HepG2 (cell line): ENCODE measurements around the gene CYLD. TPM values are rescaled to one million over a fixed set of nuclear protein-coding genes. Genes with fewer than 3 reads are reported as not detected.

ENCODE experiments used
- ATAC-seq: fragments of 200-7000 bp; cut with Tn5 transposase; 3 replicates; pipeline ENCODE4 v1.9.1; 2020; ENCODE audit warnings: mild to moderate bottlenecking, moderate library complexity
- BruUV-seq: library from RNA; stranded (reverse); fragments of 400-500 nt; replicated peaks from 2 replicates; lab custom pipeline; 2021; lab: Mats Ljungman, UMichigan
- CTCF ChIA-PET: fragments of 300-600 bp; formaldehyde crosslinking; extraction: SDS; loops from one replicate; lab custom pipeline; 2021; ENCODE audit warnings: low total read pairs, inconsistent platforms, low intra/inter-chr PET ratio; lab: Yijun Ruan, JAX
- POLR2A ChIA-PET: fragments of 350-600 bp; sonication (Branson Sonifier 250); formaldehyde crosslinking; loops from one replicate; lab custom pipeline; 2020; ENCODE audit warnings: antibody characterized with exemption, inconsistent platforms; lab: Yijun Ruan, JAX
- DNase-seq: peaks from one replicate; pipeline ENCODE4 v3.0.0-alpha.2; 2015; ENCODE audit warnings: low spot score
- FAIRE-seq: peaks from 3 replicates; lab custom pipeline; 2011; peaks lifted over from hg19 to GRCh38; lab: Jason Lieb, UNC
- H2AFZ ChIP-seq: one replicate; pipeline ENCODE4 v1.6.1; 2011; ENCODE audit warnings: low read length, inconsistent platforms
- H3K27ac ChIP-seq: fragments of 300-600 bp; 3 replicates; pipeline ENCODE4 v1.8.0; 2011; ENCODE audit warnings: mixed run types, mild to moderate bottlenecking, mixed read lengths, low read length, inconsistent platforms; ENCODE audit not compliant: insufficient read depth; ENCODE audit errors: extremely low read length
- H3K27me3 ChIP-seq, 2 experiments: fragments of 200-600 bp in 1 of 2; 2 replicates in 1 of 2; 3 replicates in 1 of 2; pipeline versions ENCODE4 v1.6.0 to v1.8.0; 2011; ENCODE audit warnings: low read length in 2 of 2, mild to moderate bottlenecking in 2 of 2, moderate library complexity in 2 of 2, inconsistent platforms in 1 of 2; ENCODE audit not compliant: insufficient read depth in 2 of 2, control insufficient read depth in 1 of 2
- H3K36me3 ChIP-seq, 2 experiments: fragments of 200-600 bp in 1 of 2; replicated peaks in 1 of 2; 2 replicates in 1 of 2; 3 replicates in 1 of 2; pipeline versions ENCODE4 v1.5.1 to v1.8.0; 2011; ENCODE audit warnings: low read length in 2 of 2, inconsistent platforms in 1 of 2; ENCODE audit not compliant: insufficient read depth in 2 of 2, control insufficient read depth in 1 of 2
- H3K4me1 ChIP-seq: 2 replicates; pipeline ENCODE4 v1.5.1; 2012; ENCODE audit warnings: low read length, inconsistent platforms; ENCODE audit not compliant: insufficient read depth
- H3K4me2 ChIP-seq: 2 replicates; pipeline ENCODE4 v1.6.0; 2011; ENCODE audit warnings: low read depth, low read length, inconsistent platforms
- H3K4me3 ChIP-seq, 3 experiments: fragments of 200-600 bp in 1 of 3; sonication (generic), shearing (Covaris generic) in 1 of 3; replicated peaks in 1 of 3; 2 replicates each; pipeline ENCODE4 v1.5.1; 2011 to 2016; ENCODE audit warnings: low read length in 3 of 3, inconsistent platforms in 2 of 3, low read depth in 2 of 3, mild to moderate bottlenecking in 2 of 3, control low read depth in 1 of 3, mixed read lengths in 1 of 3; ENCODE audit not compliant: insufficient read depth in 1 of 3
- H3K79me2 ChIP-seq: one replicate; pipeline ENCODE4 v1.6.1; 2011; ENCODE audit warnings: low read length, inconsistent platforms; ENCODE audit not compliant: insufficient read depth
- H3K9ac ChIP-seq: 2 replicates; pipeline ENCODE4 v1.6.0; 2011; ENCODE audit warnings: mild to moderate bottlenecking, low read depth, low read length, inconsistent platforms; ENCODE audit not compliant: insufficient read depth
- H3K9me3 ChIP-seq: 2 replicates; pipeline ENCODE4 v1.5.1; 2012; ENCODE audit warnings: mild to moderate bottlenecking, low read length
- H4K20me1 ChIP-seq: 2 replicates; pipeline ENCODE4 v1.6.0; 2011; ENCODE audit warnings: inconsistent platforms, mild to moderate bottlenecking, low read length, moderate library complexity; ENCODE audit not compliant: insufficient read depth
- CAMTA2 ChIP-seq: sonication (generic); formaldehyde crosslinking; IDR thresholded peaks from 2 replicates; pipeline ENCODE4 v1.4.0; 2020; ENCODE audit warnings: mild to moderate bottlenecking, missing genetic modification reagents, borderline replicate concordance
- DRAP1 ChIP-seq: IDR thresholded peaks from 2 replicates; pipeline ENCODE4 v1.6.1; 2016; ENCODE audit warnings: missing genetic modification reagents, missing compliant biosample characterization
- GTF2F1 ChIP-seq: fragments of 150-350 bp; IDR thresholded peaks from 2 replicates; pipeline ENCODE4 v1.6.1; 2014; ENCODE audit warnings: low read length
- MYC ChIP-seq: sonication (generic); formaldehyde crosslinking; IDR thresholded peaks from 2 replicates; pipeline ENCODE4 v1.9.0; 2021; ENCODE audit warnings: missing genetic modification reagents, borderline replicate concordance
- POLR2AphosphoS2 ChIP-seq: IDR thresholded peaks from 2 replicates; pipeline ENCODE4 v1.6.1; 2011; ENCODE audit warnings: low read depth, low read length, improper control_type of control experiment
- TCF12 ChIP-seq, 2 experiments: fragments of 450-650 bp in 1 of 2; sonication (generic) in 1 of 2; formaldehyde crosslinking in 1 of 2; IDR thresholded peaks; 2 replicates each; pipeline versions ENCODE4 v1.6.1 to v1.8.0; 2017 to 2022; ENCODE audit warnings: antibody characterized with exemption in 1 of 2, mild to moderate bottlenecking in 1 of 2, missing genetic modification reagents in 1 of 2, moderate library complexity in 1 of 2
- TSC22D2 ChIP-seq: sonication (generic); formaldehyde crosslinking; IDR thresholded peaks from 2 replicates; pipeline ENCODE4 v1.5.1; 2020; ENCODE audit warnings: missing genetic modification reagents, mild to moderate bottlenecking, borderline replicate concordance
- U2AF1 ChIP-seq: fragments of 200-400 bp; formaldehyde crosslinking; optimal IDR thresholded peaks from 2 replicates; pipeline ENCODE3; 2017; ENCODE audit warnings: mild to moderate bottlenecking, low read depth, low read length
- ZNF329 ChIP-seq: sonication (generic); formaldehyde crosslinking; IDR thresholded peaks from 2 replicates; pipeline ENCODE4 v1.9.0; 2021; ENCODE audit warnings: low read depth, mild to moderate bottlenecking, missing genetic modification reagents
- ZNF501 ChIP-seq: sonication (generic); formaldehyde crosslinking; IDR thresholded peaks from 2 replicates; pipeline ENCODE4 v1.5.1; 2020; ENCODE audit warnings: mild to moderate bottlenecking, moderate library complexity, missing genetic modification reagents
- WGBS: methylation state at CpG from one replicate; pipeline ENCODE4 v1.1.6; 2017; ENCODE audit warnings: low lambda C conversion rate; 5-methylcytosine and 5-hydroxymethylcytosine counted together
- in situ Hi-C: cut with HindIII; loops from 2 replicates; pipeline ENCODE4 v1.10.0; 2017; ENCODE audit warnings: low pct_unique_long_range_greater_than_20kb; ENCODE audit not compliant: extremely low pct_ligation_motif_present
- intact Hi-C: fragments of 100-400 bp; cut with micrococcal nuclease; formaldehyde crosslinking; loops from one replicate; pipeline ENCODE4 v1.10.0; 2022; ENCODE audit not compliant: unreplicated experiment
- polyA plus RNA-seq, 8 experiments: library from polyadenylated mRNA; depleted of rRNA in 3 of 8; stranded (reverse) in 7 of 8; unstranded in 1 of 8; fragments of >200 nt; fragmentation: Illumina TruSeq in 4 of 8; extraction: Trizol in 4 of 8; gene quantifications; 2 replicates each; pipeline versions ENCODE4 v1.2.1 to v1.2.3, GENCODE V29; 2011 to 2016; ENCODE audit warnings: low read depth in 4 of 8, missing spikeins in 1 of 8, mixed read lengths in 1 of 8; ENCODE audit not compliant: insufficient read depth in 1 of 8
- total RNA-seq, 5 experiments: library from RNA; depleted of rRNA; stranded (reverse); fragments of >200 nt; fragmentation: Illumina TruSeq; extraction: Trizol; gene quantifications; 2 replicates each; pipeline ENCODE4 v1.2.3, GENCODE V29; 2016; ENCODE audit warnings: low read depth in 1 of 5
- TF ChIP-seq, protein P1 (sequence below): sonication (generic); formaldehyde crosslinking; IDR thresholded peaks from 2 replicates; pipeline ENCODE4 v1.5.0; 2020; ENCODE audit warnings: mild to moderate bottlenecking, missing genetic modification reagents
- TF ChIP-seq, protein P2 (sequence below): sonication (generic); formaldehyde crosslinking; IDR thresholded peaks from 2 replicates; pipeline ENCODE4 v1.4.0; 2020; ENCODE audit warnings: missing genetic modification reagents, borderline replicate concordance
- TF ChIP-seq, protein P3 (sequence below): sonication (generic); formaldehyde crosslinking; IDR thresholded peaks from 2 replicates; pipeline ENCODE4 v1.5.1; 2020; ENCODE audit warnings: mild to moderate bottlenecking, missing genetic modification reagents, moderate library complexity

Gene CYLD
- total and polyA plus RNA-seq, 2 of the 13 experiments (the other 11 are each of a cell fraction or from before 2014, with no cell fraction given): 6.1 to 11.4 TPM

DNA sequence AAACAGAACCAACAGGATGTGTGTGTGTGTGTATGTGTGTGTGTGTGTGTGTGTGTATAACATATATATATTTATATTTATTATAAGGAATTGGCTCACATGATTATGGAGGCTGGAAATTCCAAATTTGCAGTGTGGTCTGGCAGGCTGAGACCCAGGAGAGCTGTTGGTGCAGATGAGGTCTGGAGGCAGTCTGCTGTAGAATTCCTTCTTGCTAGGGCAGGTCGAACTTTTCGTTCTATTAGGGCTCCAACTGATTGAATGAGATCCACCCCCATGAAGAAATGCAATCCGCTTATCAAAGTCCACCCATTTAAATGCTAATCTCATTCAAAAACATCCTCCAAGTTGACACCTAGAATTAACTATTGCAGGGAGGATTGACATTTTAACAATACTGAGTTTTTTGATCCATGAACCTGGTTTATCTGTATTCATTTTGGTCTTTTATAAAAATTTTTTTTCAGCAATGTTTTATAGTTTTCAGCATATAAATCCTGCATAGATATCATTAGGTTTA is 85.0 kb downstream of the CYLD start:
- no peak overlapping the region for H3K4me2 ChIP-seq
- no TSS peak for BruUV-seq
- in situ Hi-C loops (no loop called here), intact Hi-C loops (no loop called here)
- WGBS: 0% methylated on average over 3 of the region's 3 CpGs
- peaks cover 2 to 12% of the 10 kb centered on the region in 2 experiments; a peak in 2 of 5 replicates for H3K27me3 ChIP-seq
- H3K9me3 ChIP-seq: no peaks in the 10 kb centered on the region
- H2AFZ ChIP-seq: no peak overlapping the region
- no peak overlapping the region for H3K9ac ChIP-seq
- no peak for DNase-seq
- H3K36me3 ChIP-seq: no peaks in the 10 kb centered on the region
- ATAC-seq: no peak
- H3K27ac ChIP-seq: no peak overlapping the region
- no peaks in the 10 kb centered on the region for H3K79me2 ChIP-seq
- no peak for FAIRE-seq
- no peaks in the 10 kb centered on the region for H3K4me1 ChIP-seq
- no peaks in the 10 kb centered on the region for H4K20me1 ChIP-seq
- H3K4me3 ChIP-seq: no peak overlapping the region
- ChIA-PET CTCF (no interaction called here), POLR2A (no interaction called here)
- TF ChIP-seq TSC22D2 (CRISPR knock-in tag) (no peak), DRAP1 (CRISPR knock-in tag) (no peak), ZNF501 (no peak), MYC (CRISPR knock-in tag) (no peak), ZNF329 (CRISPR knock-in tag) (no peak), TCF12 (IDR thresholded peaks at IDR 0.05) (no peak), TCF12 (CRISPR knock-in tag; IDR thresholded peaks at IDR 0.05) (no peak), CAMTA2 (no peak), POLR2AphosphoS2 (no peak), U2AF1 (no peak), GTF2F1 (no peak)
- TF ChIP-seq, protein P1, sequence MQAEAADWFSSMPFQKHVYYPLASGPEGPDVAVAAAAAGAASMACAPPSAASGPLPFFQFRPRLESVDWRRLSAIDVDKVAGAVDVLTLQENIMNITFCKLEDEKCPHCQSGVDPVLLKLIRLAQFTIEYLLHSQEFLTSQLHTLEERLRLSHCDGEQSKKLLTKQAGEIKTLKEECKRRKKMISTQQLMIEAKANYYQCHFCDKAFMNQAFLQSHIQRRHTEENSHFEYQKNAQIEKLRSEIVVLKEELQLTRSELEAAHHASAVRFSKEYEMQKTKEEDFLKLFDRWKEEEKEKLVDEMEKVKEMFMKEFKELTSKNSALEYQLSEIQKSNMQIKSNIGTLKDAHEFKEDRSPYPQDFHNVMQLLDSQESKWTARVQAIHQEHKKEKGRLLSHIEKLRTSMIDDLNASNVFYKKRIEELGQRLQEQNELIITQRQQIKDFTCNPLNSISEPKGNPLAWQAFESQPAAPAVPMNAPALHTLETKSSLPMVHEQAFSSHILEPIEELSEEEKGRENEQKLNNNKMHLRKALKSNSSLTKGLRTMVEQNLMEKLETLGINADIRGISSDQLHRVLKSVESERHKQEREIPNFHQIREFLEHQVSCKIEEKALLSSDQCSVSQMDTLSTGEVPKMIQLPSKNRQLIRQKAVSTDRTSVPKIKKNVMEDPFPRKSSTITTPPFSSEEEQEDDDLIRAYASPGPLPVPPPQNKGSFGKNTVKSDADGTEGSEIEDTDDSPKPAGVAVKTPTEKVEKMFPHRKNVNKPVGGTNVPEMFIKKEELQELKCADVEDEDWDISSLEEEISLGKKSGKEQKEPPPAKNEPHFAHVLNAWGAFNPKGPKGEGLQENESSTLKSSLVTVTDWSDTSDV: no peak
- TF ChIP-seq, protein P2, sequence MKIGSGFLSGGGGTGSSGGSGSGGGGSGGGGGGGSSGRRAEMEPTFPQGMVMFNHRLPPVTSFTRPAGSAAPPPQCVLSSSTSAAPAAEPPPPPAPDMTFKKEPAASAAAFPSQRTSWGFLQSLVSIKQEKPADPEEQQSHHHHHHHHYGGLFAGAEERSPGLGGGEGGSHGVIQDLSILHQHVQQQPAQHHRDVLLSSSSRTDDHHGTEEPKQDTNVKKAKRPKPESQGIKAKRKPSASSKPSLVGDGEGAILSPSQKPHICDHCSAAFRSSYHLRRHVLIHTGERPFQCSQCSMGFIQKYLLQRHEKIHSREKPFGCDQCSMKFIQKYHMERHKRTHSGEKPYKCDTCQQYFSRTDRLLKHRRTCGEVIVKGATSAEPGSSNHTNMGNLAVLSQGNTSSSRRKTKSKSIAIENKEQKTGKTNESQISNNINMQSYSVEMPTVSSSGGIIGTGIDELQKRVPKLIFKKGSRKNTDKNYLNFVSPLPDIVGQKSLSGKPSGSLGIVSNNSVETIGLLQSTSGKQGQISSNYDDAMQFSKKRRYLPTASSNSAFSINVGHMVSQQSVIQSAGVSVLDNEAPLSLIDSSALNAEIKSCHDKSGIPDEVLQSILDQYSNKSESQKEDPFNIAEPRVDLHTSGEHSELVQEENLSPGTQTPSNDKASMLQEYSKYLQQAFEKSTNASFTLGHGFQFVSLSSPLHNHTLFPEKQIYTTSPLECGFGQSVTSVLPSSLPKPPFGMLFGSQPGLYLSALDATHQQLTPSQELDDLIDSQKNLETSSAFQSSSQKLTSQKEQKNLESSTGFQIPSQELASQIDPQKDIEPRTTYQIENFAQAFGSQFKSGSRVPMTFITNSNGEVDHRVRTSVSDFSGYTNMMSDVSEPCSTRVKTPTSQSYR: no peak
- TF ChIP-seq, protein P3, sequence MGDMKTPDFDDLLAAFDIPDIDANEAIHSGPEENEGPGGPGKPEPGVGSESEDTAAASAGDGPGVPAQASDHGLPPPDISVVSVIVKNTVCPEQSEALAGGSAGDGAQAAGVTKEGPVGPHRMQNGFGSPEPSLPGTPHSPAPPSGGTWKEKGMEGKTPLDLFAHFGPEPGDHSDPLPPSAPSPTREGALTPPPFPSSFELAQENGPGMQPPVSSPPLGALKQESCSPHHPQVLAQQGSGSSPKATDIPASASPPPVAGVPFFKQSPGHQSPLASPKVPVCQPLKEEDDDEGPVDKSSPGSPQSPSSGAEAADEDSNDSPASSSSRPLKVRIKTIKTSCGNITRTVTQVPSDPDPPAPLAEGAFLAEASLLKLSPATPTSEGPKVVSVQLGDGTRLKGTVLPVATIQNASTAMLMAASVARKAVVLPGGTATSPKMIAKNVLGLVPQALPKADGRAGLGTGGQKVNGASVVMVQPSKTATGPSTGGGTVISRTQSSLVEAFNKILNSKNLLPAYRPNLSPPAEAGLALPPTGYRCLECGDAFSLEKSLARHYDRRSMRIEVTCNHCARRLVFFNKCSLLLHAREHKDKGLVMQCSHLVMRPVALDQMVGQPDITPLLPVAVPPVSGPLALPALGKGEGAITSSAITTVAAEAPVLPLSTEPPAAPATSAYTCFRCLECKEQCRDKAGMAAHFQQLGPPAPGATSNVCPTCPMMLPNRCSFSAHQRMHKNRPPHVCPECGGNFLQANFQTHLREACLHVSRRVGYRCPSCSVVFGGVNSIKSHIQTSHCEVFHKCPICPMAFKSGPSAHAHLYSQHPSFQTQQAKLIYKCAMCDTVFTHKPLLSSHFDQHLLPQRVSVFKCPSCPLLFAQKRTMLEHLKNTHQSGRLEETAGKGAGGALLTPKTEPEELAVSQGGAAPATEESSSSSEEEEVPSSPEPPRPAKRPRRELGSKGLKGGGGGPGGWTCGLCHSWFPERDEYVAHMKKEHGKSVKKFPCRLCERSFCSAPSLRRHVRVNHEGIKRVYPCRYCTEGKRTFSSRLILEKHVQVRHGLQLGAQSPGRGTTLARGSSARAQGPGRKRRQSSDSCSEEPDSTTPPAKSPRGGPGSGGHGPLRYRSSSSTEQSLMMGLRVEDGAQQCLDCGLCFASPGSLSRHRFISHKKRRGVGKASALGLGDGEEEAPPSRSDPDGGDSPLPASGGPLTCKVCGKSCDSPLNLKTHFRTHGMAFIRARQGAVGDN: no peak
